Measurements from ENCODE around the gene NBEAL2.

Gene NBEAL2

GRCh38 chr3:46987319-46987742 lies 7.9 kb downstream of the NBEAL2 start:
- DNase-seq = no peak

GRCh38 chr3:46987743-46988401 lies 8.4 kb downstream of the NBEAL2 start:
- DNase-seq = peak; percentile 82

- no peak for DNase-seq
These were observed 9.2 kb downstream of the NBEAL2 start for GRCh38 chr3:46988616-46989015.

- no peak for DNase-seq
These were observed 9.8 kb downstream of the NBEAL2 start for GRCh38 chr3:46989146-46989810.

- DNase-seq = no peak
These were observed 11.3 kb downstream of the NBEAL2 start for GRCh38 chr3:46990573-46991374.

- DNase-seq = no peak
These were observed 12.1 kb downstream of the NBEAL2 start for GRCh38 chr3:46991406-46992165.

GRCh38 chr3:46992231-46992630 lies 12.8 kb downstream of the NBEAL2 start:
- DNase-seq = no peak

- DNase-seq = no peak
These were observed 13.8 kb downstream of the NBEAL2 start for GRCh38 chr3:46993292-46993691.

GRCh38 chr3:46993986-46994385 lies 14.5 kb downstream of the NBEAL2 start:
- no peak for DNase-seq

GRCh38 chr3:46994801-46995731 lies 15.6 kb downstream of the NBEAL2 start:
- DNase-seq = no peak

- DNase-seq = no peak
These were observed 16.6 kb downstream of the NBEAL2 start for GRCh38 chr3:46995901-46996562.

- no peak for DNase-seq
These were observed 17.4 kb downstream of the NBEAL2 start for GRCh38 chr3:46996689-46997452.

GRCh38 chr3:46997453-46998091 lies 18.1 kb downstream of the NBEAL2 start:
- DNase-seq = no peak

GRCh38 chr3:46998121-46998851 lies 18.8 kb downstream of the NBEAL2 start:
- peak; percentile 62 for DNase-seq

- DNase-seq = no peak
These were observed 19.5 kb downstream of the NBEAL2 start for GRCh38 chr3:46998852-46999515.

GRCh38 chr3:46999516-47000197 lies 20.2 kb downstream of the NBEAL2 start:
- no peak for DNase-seq

GRCh38 chr3:47000198-47000815 lies 20.8 kb downstream of the NBEAL2 start:
- no peak for DNase-seq

Data from effector CD4-positive, alpha-beta T cell (primary cell).